ENCODE results near the gene TMEM43. TPM values are rescaled to one million over a fixed set of nuclear protein-coding genes. Genes with fewer than 3 reads are reported as not detected.
A peak's percentile ranks its signal among the peaks of the same experiment; 100 is the strongest.

Gene TMEM43
- total and polyA plus RNA-seq, 2 of the 13 experiments (the other 11 are each of a cell fraction or from before 2014, with no cell fraction given) = 48.9 to 50.5 TPM

- TF ChIP-seq E2F1 (CRISPR knock-in tag; IDR thresholded peaks at IDR 0.05) (no peak), ZNF264 (CRISPR knock-in tag; IDR thresholded peaks at IDR 0.05) (no peak), GRHL1 (CRISPR knock-in tag; conservative IDR thresholded peaks at IDR 0.05) (no peak), ZZZ3 (CRISPR knock-in tag; IDR thresholded peaks at IDR 0.05; ENCODE audit: borderline replicate concordance) (0 out of 2 replicates have a peak, but pooled peaks have one; percentile 3), HDAC6 (IDR thresholded peaks at IDR 0.05; ENCODE audit: low read depth, low read length) (no peak), ZNF142 (CRISPR knock-in tag; IDR thresholded peaks at IDR 0.05) (no peak), SNAPC2 (CRISPR knock-in tag; IDR thresholded peaks at IDR 0.05) (no peak), MLXIP (CRISPR knock-in tag; IDR thresholded peaks at IDR 0.05; ENCODE audit: borderline replicate concordance) (no peak), ZNF790 (CRISPR knock-in tag; IDR thresholded peaks at IDR 0.05; ENCODE audit: borderline replicate concordance) (0 out of 2 replicates have a peak, but pooled peaks have one; percentile 28), GFI1 (CRISPR knock-in tag; IDR thresholded peaks at IDR 0.05; ENCODE audit: borderline replicate concordance) (no peak), MATR3 (CRISPR knock-in tag; IDR thresholded peaks at IDR 0.05) (no peak), REPIN1 (CRISPR knock-in tag; IDR thresholded peaks at IDR 0.05; ENCODE audit: borderline replicate concordance, low read depth) (0 out of 2 replicates have a peak, but pooled peaks have one; percentile 5), HIC2 (CRISPR knock-in tag; IDR thresholded peaks at IDR 0.05; ENCODE audit: low read depth) (no peak)
These were observed 1.3 kb upstream of the TMEM43 start (continued) for GRCh38 chr3:14123308-14124222.
